BE2C (cell line): ENCODE data around the gene MBNL1.
"Not testable (repeated sequence)": the region's sequence is repeated elsewhere in the genome, so short reads cannot be mapped to it uniquely, and the experiment has no call there.

ENCODE experiments used
- DNase-seq: peaks from one replicate; pipeline ENCODE4 v3.0.0-alpha.2; 2020
- H3K27me3 ChIP-seq: fragments of 250-450 bp; sonication (Bioruptor Pico); 2 replicates; pipeline ENCODE4 v1.5.1; 2020; ENCODE audit warnings: mild to moderate bottlenecking
- H3K36me3 ChIP-seq: fragments of 250-450 bp; sonication (Bioruptor Pico); 2 replicates; pipeline ENCODE4 v1.5.1; 2020; ENCODE audit warnings: mild to moderate bottlenecking
- H3K4me1 ChIP-seq: fragments of 250-450 bp; sonication (Bioruptor Pico); 2 replicates; pipeline ENCODE4 v1.5.1; 2020
- H3K4me3 ChIP-seq: 2 replicates; pipeline ENCODE4 v1.5.1; 2011; ENCODE audit warnings: low read depth, low read length
- H3K9me3 ChIP-seq: fragments of 250-450 bp; sonication (Bioruptor Pico); 2 replicates; pipeline ENCODE4 v1.5.1; 2020
- CTCF ChIP-seq: IDR thresholded peaks from 2 replicates; pipeline ENCODE4 v1.5.1; 2012; ENCODE audit warnings: mild to moderate bottlenecking, low read depth, low read length

Gene MBNL1

GRCh38 chr3:152364237-152364636, 95.5 kb downstream of the MBNL1 start:
- Histone ChIP-seq H3K36me3 (no peaks in the 10 kb centered on the region), H3K27me3 (no peaks in the 10 kb centered on the region), H3K4me1 (peaks cover 22% of the 10 kb centered on the region; the same call in 1 of the 2 replicates), H3K9me3 (no peaks in the 10 kb centered on the region), H3K4me3 (no peak overlapping the region)
- no peak for DNase-seq
- TF ChIP-seq CTCF: no peak

GRCh38 chr3:152365126-152365525, 96.4 kb downstream of the MBNL1 start:
- no peak overlapping the region for H3K4me3 ChIP-seq
- no peak for DNase-seq
- H3K36me3 ChIP-seq: no peaks in the 10 kb centered on the region
- no peaks in the 10 kb centered on the region for H3K9me3 ChIP-seq
- TF ChIP-seq CTCF: no peak
- H3K27me3 ChIP-seq: no peaks in the 10 kb centered on the region
- H3K4me1 ChIP-seq: peaks cover 21% of the 10 kb centered on the region; the same call in 1 of the 2 replicates

DNA sequence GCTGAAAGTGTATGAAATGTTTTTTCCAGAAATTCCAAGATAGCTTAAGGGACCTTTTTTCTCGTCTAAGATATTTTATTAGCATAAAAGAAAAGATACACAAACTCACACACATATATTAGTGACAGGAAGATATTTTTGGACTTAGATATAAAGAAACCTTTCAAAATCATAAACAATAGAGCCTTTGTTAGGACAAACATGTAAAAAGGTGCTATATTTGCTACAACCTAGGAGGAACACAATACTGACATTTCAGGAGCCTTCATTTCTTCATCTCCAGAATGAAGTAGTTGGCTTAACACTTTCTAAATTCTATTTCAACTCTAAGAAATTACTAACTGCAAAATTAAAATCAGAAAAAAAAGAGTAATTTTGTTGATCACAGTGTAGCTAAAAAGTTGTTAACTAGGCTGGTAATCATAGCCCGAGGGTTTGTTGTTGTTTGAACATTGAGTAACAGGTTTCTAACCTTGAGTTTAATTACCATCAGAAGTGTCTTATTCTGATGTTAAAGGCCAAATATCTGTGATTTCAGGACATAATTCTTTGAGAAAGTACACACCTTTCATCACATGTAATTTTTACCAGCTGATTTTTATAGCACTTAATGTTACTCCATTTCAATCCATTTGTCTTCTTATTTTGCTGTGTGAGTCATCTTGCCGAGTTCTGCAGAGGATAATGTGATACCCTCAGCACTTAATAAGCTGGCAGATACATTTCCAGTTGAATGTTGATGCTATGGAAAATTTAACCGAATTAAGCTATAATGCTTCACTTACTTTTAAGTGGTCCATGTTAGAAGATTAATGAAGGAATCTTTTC, 97.3 kb downstream of the MBNL1 start:
- DNase-seq: no peak
- H3K4me1 ChIP-seq: peaks cover 17% of the 10 kb centered on the region; the same call in 1 of the 2 replicates
- no peak for TF ChIP-seq CTCF
- H3K36me3 ChIP-seq: no peaks in the 10 kb centered on the region
- no peaks in the 10 kb centered on the region for H3K9me3 ChIP-seq
- H3K27me3 ChIP-seq: no peaks in the 10 kb centered on the region
- no peak overlapping the region for H3K4me3 ChIP-seq

- H3K9me3 ChIP-seq, DNase-seq, H3K4me3 ChIP-seq, H3K27me3 ChIP-seq, H3K4me1 ChIP-seq, H3K36me3 ChIP-seq: not testable (repeated sequence)
Measured at GRCh38 chr3:152367192-152367591, 98.5 kb downstream of the MBNL1 start.

- not testable (repeated sequence) for H3K4me3 ChIP-seq, H3K9me3 ChIP-seq, H3K4me1 ChIP-seq, H3K27me3 ChIP-seq, H3K36me3 ChIP-seq, DNase-seq
Measured at GRCh38 chr3:152372633-152373032, 103.9 kb downstream of the MBNL1 start.

- TF ChIP-seq CTCF: no peak
- H3K27me3 ChIP-seq: no peaks in the 10 kb centered on the region
- H3K4me3 ChIP-seq: no peak overlapping the region
- no peaks in the 10 kb centered on the region for H3K36me3 ChIP-seq
- no peaks in the 10 kb centered on the region for H3K9me3 ChIP-seq
- 0 out of 2 replicates have a peak, but pooled peaks cover 4% of the 10 kb centered on the region for H3K4me1 ChIP-seq
- DNase-seq: no peak
Measured at GRCh38 chr3:152373379-152373778, 104.7 kb downstream of the MBNL1 start.

DNA sequence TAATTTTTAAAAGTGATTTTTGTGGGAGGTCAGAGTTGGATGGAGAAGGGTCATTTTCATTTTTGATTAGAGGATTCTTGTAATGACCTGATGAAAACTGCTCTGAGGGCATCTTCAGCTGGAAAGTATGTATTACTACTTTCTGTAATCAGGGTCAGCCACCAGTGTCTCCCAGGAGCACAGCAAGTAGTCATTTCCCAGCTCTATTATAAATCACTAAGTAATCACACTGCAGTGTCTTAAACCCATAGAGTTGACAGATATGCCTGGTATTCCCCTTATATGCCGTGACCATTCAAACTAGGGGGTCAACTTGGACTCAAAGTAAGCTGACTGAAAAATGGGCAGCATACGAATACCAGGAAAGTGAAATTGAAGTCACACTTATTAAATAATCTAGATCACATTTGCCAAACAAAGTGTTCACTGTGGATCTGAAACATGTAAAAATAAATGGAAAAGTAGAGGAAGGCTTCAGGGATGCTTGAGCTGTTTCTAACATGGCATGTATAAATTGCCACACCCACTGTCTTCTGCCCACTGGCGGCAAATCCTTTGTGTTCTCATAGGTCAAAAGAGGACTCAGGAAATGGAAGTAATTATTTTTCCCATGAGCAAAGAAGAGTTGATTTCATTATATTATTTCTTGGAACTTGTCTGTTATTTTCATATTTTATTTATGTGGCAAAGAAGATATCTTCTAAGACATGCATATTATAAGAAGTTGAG, 105.7 kb downstream of the MBNL1 start:
- H3K4me3 ChIP-seq: no peak overlapping the region
- H3K9me3 ChIP-seq: no peaks in the 10 kb centered on the region
- H3K4me1 ChIP-seq: 0 out of 2 replicates have a peak, but pooled peaks cover 4% of the 10 kb centered on the region
- no peak for DNase-seq
- no peaks in the 10 kb centered on the region for H3K27me3 ChIP-seq
- no peak for TF ChIP-seq CTCF
- H3K36me3 ChIP-seq: no peaks in the 10 kb centered on the region
